BJ (cell line): ENCODE results near the gene DAB2IP. TPM values are rescaled to one million over a fixed set of nuclear protein-coding genes. Genes with fewer than 3 reads are reported as not detected.
"Not testable (repeated sequence)": the region's sequence is repeated elsewhere in the genome, so short reads cannot be mapped to it uniquely, and the experiment has no call there.

Experiments used
- CTCF ChIA-PET: fragments of 350-600 bp; formaldehyde crosslinking; extraction: SDS; loops from one replicate; lab custom pipeline; 2021; ENCODE audit warnings: antibody characterized with exemption, inconsistent platforms; lab: Yijun Ruan, JAX
- POLR2A ChIA-PET: fragments of 300-600 bp; sonication (Branson Sonifier 250); formaldehyde crosslinking; extraction: SDS; loops from one replicate; lab custom pipeline; 2021; ENCODE audit warnings: antibody characterized with exemption; lab: Charles Lee
- DNase-seq: peaks from one replicate; pipeline ENCODE4 v3.0.0-alpha.2; 2011; ENCODE audit warnings: low read depth
- H3K27me3 ChIP-seq: 2 replicates; pipeline ENCODE4 v1.6.0; 2011; ENCODE audit warnings: low read length; ENCODE audit not compliant: control insufficient read depth, insufficient read depth
- H3K36me3 ChIP-seq: 2 replicates; pipeline ENCODE4 v1.5.1; 2011; ENCODE audit warnings: low read length; ENCODE audit not compliant: control insufficient read depth, insufficient read depth
- H3K4me3 ChIP-seq: 2 replicates; pipeline ENCODE4 v1.5.1; 2011; ENCODE audit warnings: low read depth, mild to moderate bottlenecking, control low read depth, low read length
- CTCF ChIP-seq: IDR thresholded peaks from 2 replicates; pipeline ENCODE4 v1.5.1; 2011; ENCODE audit warnings: low read depth, mild to moderate bottlenecking, control low read depth, inconsistent platforms, low read length, moderate library complexity; ENCODE audit not compliant: insufficient read depth
- polyA plus RNA-seq: library from polyadenylated mRNA; depleted of rRNA; stranded (reverse); fragments of >200 nt; gene quantifications from 2 replicates; pipeline ENCODE4 v1.2.3, GENCODE V29; 2011

DAB2IP gene
- polyA plus RNA-seq, 1 experiment, result 38.1 TPM

GRCh38 chr9:121737481-121737931 lies 86.1 kb downstream of the DAB2IP start:
- CTCF ChIA-PET, result interaction anchor here (1.0 to 1.7 kb wide), 2 partner anchors 12 to 51 kb away, joined by 4 read pairs; no protein-coding TSS in a partner anchor
- H3K4me3 ChIP-seq, result no peak overlapping the region
- no peak for DNase-seq
- POLR2A ChIA-PET, result no interaction called here
- no peak for TF ChIP-seq CTCF
- no peaks in the 10 kb centered on the region; the same call in 1 of the 2 replicates for H3K36me3 ChIP-seq
- H3K27me3 ChIP-seq, result no peaks in the 10 kb centered on the region

GRCh38 chr9:121738411-121738810 lies 87.0 kb downstream of the DAB2IP start:
- Histone ChIP-seq H3K27me3 (no peaks in the 10 kb centered on the region), H3K4me3 (no peak overlapping the region), H3K36me3 (no peaks in the 10 kb centered on the region; the same call in 1 of the 2 replicates)
- TF ChIP-seq CTCF, result no peak
- DNase-seq, result no peak
- ChIA-PET CTCF (no interaction called here), POLR2A (no interaction called here)

- ChIA-PET CTCF (interaction anchor here (1.3 kb wide), 1 partner anchor 39 kb away, joined by 5 read pairs; no protein-coding TSS in a partner anchor), POLR2A (no interaction called here)
- no peak for TF ChIP-seq CTCF
- no peak for DNase-seq
- no peaks in the 10 kb centered on the region; the same call in 1 of the 2 replicates for H3K36me3 ChIP-seq
- no peak overlapping the region for H3K4me3 ChIP-seq
- no peaks in the 10 kb centered on the region for H3K27me3 ChIP-seq
Observed at GRCh38 chr9:121738968-121739367, 87.5 kb downstream of the DAB2IP start.

- ChIA-PET POLR2A (no interaction called here), CTCF (interaction anchor here (0.8 to 1.3 kb wide), 2 partner anchors 40 to 253 kb away, joined by 3 to 5 read pairs; no protein-coding TSS in a partner anchor)
- H3K27me3 ChIP-seq, result no peaks in the 10 kb centered on the region
- no peaks in the 10 kb centered on the region; the same call in 1 of the 2 replicates for H3K36me3 ChIP-seq
- TF ChIP-seq CTCF, result no peak
- DNase-seq, result no peak
- H3K4me3 ChIP-seq, result no peak overlapping the region
Observed at GRCh38 chr9:121739971-121740370, 88.5 kb downstream of the DAB2IP start.

- POLR2A ChIA-PET, result no interaction called here
- CTCF ChIA-PET, result interaction anchor here (2.3 kb wide), 1 partner anchor 45 kb away, joined by 4 read pairs; no protein-coding TSS in a partner anchor
- H3K27me3 ChIP-seq, result no peaks in the 10 kb centered on the region
- no peaks in the 10 kb centered on the region; the same call in 1 of the 2 replicates for H3K36me3 ChIP-seq
- DNase-seq, result no peak
- H3K4me3 ChIP-seq, result no peak overlapping the region
- no peak for TF ChIP-seq CTCF
Observed at GRCh38 chr9:121741228-121741918, 89.9 kb downstream of the DAB2IP start.

GRCh38 chr9:121741919-121742283 lies 90.5 kb downstream of the DAB2IP start:
- H3K4me3 ChIP-seq, POLR2A ChIA-PET, DNase-seq, H3K36me3 ChIP-seq, H3K27me3 ChIP-seq: not testable (repeated sequence)
- CTCF ChIA-PET, result interaction anchor here (2.3 kb wide), 1 partner anchor 46 kb away, joined by 4 read pairs; no protein-coding TSS in a partner anchor
